Measurements from ENCODE around the gene PRKN. TPM values are rescaled to one million over a fixed set of nuclear protein-coding genes. Genes with fewer than 3 reads are reported as not detected.

Gene PRKN
- total and polyA plus RNA-seq, 2 donors (not counting 3 experiments of a cell fraction or from before 2014, with no cell fraction given): 0.06 TPM; not detected in 1

GRCh38 chr6:161850562-161850961 is 877.0 kb downstream of the PRKN start:
- dilution Hi-C loops (cut with MboI; ENCODE audit: extremely low pct_ligation_motif_present, low sequenced_read_pairs) (no loop called here), intact Hi-C loops (cut with micrococcal nuclease) (no loop called here)
- Histone ChIP-seq H3K9me3 (replicated peaks; ENCODE audit: control insufficient read depth, insufficient read depth, low read length) (no peaks in the 10 kb centered on the region), H3K27ac (ENCODE audit: insufficient read depth, low read depth, low read length) (no peak overlapping the region), H3K9me1 (replicated peaks; ENCODE audit: control insufficient read depth, extremely low read depth, insufficient read depth, low read length) (no peaks in the 10 kb centered on the region), H3K4me3 (replicated peaks in 1 of 3; ENCODE audit: insufficient read depth in 1 of 3, low read depth in 1 of 3, low read length in 3 of 3) (no peak overlapping the region), H4K20me1 (replicated peaks; ENCODE audit: control insufficient read depth, extremely low read depth, insufficient read depth, low read length) (no peaks in the 10 kb centered on the region), H2AFZ (ENCODE audit: low read depth, low read length) (no peak overlapping the region), H3K27me3 (ENCODE audit: control insufficient read depth in 2 of 2, insufficient read depth in 2 of 2, low read length in 2 of 2) (no peaks in the 10 kb centered on the region), H3K9ac (replicated peaks; ENCODE audit: extremely low read depth, insufficient read depth, low read length) (no peak overlapping the region), H3K4me1 (ENCODE audit: control insufficient read depth, extremely low read depth, insufficient read depth, low read length) (no peaks in the 10 kb centered on the region), H3K4me2 (ENCODE audit: insufficient read depth, low read length) (no peak overlapping the region), H3K79me2 (ENCODE audit: control insufficient read depth, insufficient read depth, low read length) (no peaks in the 10 kb centered on the region), H3K36me3 (ENCODE audit: control insufficient read depth in 2 of 2, extremely low read depth in 1 of 2, insufficient read depth in 2 of 2, low read length in 2 of 2) (no peaks in the 10 kb centered on the region)
- TF ChIP-seq GATA2 (IDR thresholded peaks at IDR 0.05; ENCODE audit: insufficient read depth, insufficient read length, low read depth, low read length): no peak
- TF ChIP-seq FOS (IDR thresholded peaks at IDR 0.05; ENCODE audit: borderline replicate concordance, insufficient read depth, low read length): no peak
- no peak for TF ChIP-seq MYC (IDR thresholded peaks at IDR 0.05; ENCODE audit: low read depth, low read length)
- TF ChIP-seq CTCF (IDR thresholded peaks at IDR 0.05; ENCODE audit: extremely low read depth in 1 of 2, insufficient read depth in 1 of 2, low read depth in 1 of 2, low read length in 2 of 2): no peak
- no peak for TF ChIP-seq JUN (IDR thresholded peaks at IDR 0.05; ENCODE audit: borderline replicate concordance, insufficient read depth, insufficient read length, low read depth)
- TF ChIP-seq MAX (IDR thresholded peaks at IDR 0.05; ENCODE audit: insufficient read depth, insufficient read length): no peak
- no peak for TF ChIP-seq EZH2 (IDR thresholded peaks at IDR 0.05; ENCODE audit: borderline replicate concordance, low read depth, low read length, severe bottlenecking)
- TF ChIP-seq POLR2A (IDR thresholded peaks at IDR 0.05; ENCODE audit: low read depth, low read length): no peak
- TF ChIP-seq POLR2AphosphoS5 (IDR thresholded peaks at IDR 0.05; ENCODE audit: insufficient read depth, low read depth, low read length): no peak
- ChIA-PET POLR2A (no interaction called here), CTCF (no interaction called here)
- no peak for FAIRE-seq
- no TSS peak for BruUV-seq (replicated peaks)
- no peak for DNase-seq (ENCODE audit: low read depth, low spot score)

Data from endothelial cell of umbilical vein (primary cell).